CD4-positive, CD25-positive, alpha-beta regulatory T cell (primary cell): ENCODE data around the gene MPHOSPH8. TPM values are rescaled to one million over a fixed set of nuclear protein-coding genes. Genes with fewer than 3 reads are reported as not detected.

Source experiments
- ATAC-seq, 2 donors: fragments of 150-1000 bp; cut with Tn5 transposase; one replicate each; pipeline ENCODE4 v1.10.0; 2021; ENCODE audit warnings: low read depth in 2 of 2, moderate number of reproducible peaks in 2 of 2, moderate library complexity in 1 of 2
- DNase-seq, 3 donors: peaks; one replicate each; pipeline versions ENCODE4 v3.0.0 to v3.0.0-alpha.2; 2012 to 2022; ENCODE audit warnings: mixed read lengths in 1 of 3
- H3K27ac ChIP-seq: one replicate; pipeline ENCODE4 v1.7.0; 2013; ENCODE audit warnings: mild to moderate bottlenecking, low read length; ENCODE audit not compliant: insufficient read depth, poor library complexity, severe bottlenecking
- H3K27me3 ChIP-seq: one replicate; pipeline ENCODE4 v1.7.0; 2013; ENCODE audit warnings: low read length; ENCODE audit not compliant: control insufficient read depth, insufficient read depth
- H3K36me3 ChIP-seq: one replicate; pipeline ENCODE4 v1.7.0; 2013; ENCODE audit warnings: mild to moderate bottlenecking, low read length, moderate library complexity; ENCODE audit not compliant: control insufficient read depth, insufficient read depth
- H3K4me1 ChIP-seq: 2 replicates; pipeline ENCODE4 v1.7.0; 2013; ENCODE audit warnings: mild to moderate bottlenecking, low read length; ENCODE audit not compliant: insufficient read depth, control insufficient read depth, poor library complexity, severe bottlenecking
- H3K4me3 ChIP-seq: one replicate; pipeline ENCODE4 v1.7.0; 2013; ENCODE audit warnings: low read depth, mild to moderate bottlenecking, low read length, moderate library complexity
- H3K9me3 ChIP-seq, 2 experiments: 1 replicate in 1 of 2; 2 replicates in 1 of 2; pipeline ENCODE4 v1.7.0; 2013; ENCODE audit warnings: low read length in 2 of 2, mild to moderate bottlenecking in 1 of 2, moderate library complexity in 1 of 2; ENCODE audit not compliant: control insufficient read depth in 2 of 2
- H3K27ac Mint-ChIP-seq, 3 donors: one replicate each; pipeline ENCODE4 v1.8.0; 2020 to 2022; ENCODE audit warnings: mild to moderate bottlenecking in 3 of 3, mixed read lengths in 3 of 3, moderate library complexity in 2 of 3
- H3K27me3 Mint-ChIP-seq: one replicate; pipeline ENCODE4 v1.8.0; 2022; ENCODE audit warnings: mild to moderate bottlenecking, mixed read lengths
- H3K36me3 Mint-ChIP-seq: one replicate; pipeline ENCODE4 v1.8.0; 2020; ENCODE audit warnings: mixed read lengths
- H3K4me1 Mint-ChIP-seq, 4 donors: one replicate each; pipeline ENCODE4 v1.8.0; 2020 to 2022; ENCODE audit warnings: mixed read lengths in 4 of 4, mild to moderate bottlenecking in 1 of 4
- H3K4me3 Mint-ChIP-seq, 4 donors: one replicate each; pipeline ENCODE4 v1.8.0; 2020 to 2022; ENCODE audit warnings: mild to moderate bottlenecking in 4 of 4, mixed read lengths in 4 of 4, moderate library complexity in 3 of 4
- H3K9me3 Mint-ChIP-seq, 7 donors: one replicate each; pipeline ENCODE4 v1.8.0; 2020 to 2022; ENCODE audit warnings: mixed read lengths in 7 of 7, mild to moderate bottlenecking in 3 of 7, moderate library complexity in 2 of 7
- polyA plus RNA-seq, 4 donors: library from polyadenylated mRNA; unstranded; fragments of 300-500 nt; fragmentation: Illumina TruSeq; gene quantifications; one replicate each; pipeline ENCODE4 v1.2.3, GENCODE V29; 2021
- total RNA-seq: library from RNA; stranded (reverse); gene quantifications from one replicate; pipeline ENCODE4 v1.2.3, GENCODE V29; 2022

MPHOSPH8 gene
- total and polyA plus RNA-seq, 5 donors from 2014 or later: 9.8 to 74.2 (median 13.9) TPM

GRCh38 chr13:19596086-19596485, 37.4 kb upstream of the MPHOSPH8 start:
- H3K4me1 Mint-ChIP-seq: peaks cover 0 to 2% (median 0%) of the 10 kb centered on the region in 4 donors

GRCh38 chr13:19596960-19597361, 36.5 kb upstream of the MPHOSPH8 start:
- peaks cover 6% of the 10 kb centered on the region for H3K4me1 ChIP-seq
- H3K27me3 Mint-ChIP-seq: peaks cover 50% of the 10 kb centered on the region
- peaks cover 6% of the 10 kb centered on the region for H3K27me3 ChIP-seq
- no peak overlapping the region for H3K4me3 Mint-ChIP-seq
- no peaks in the 10 kb centered on the region for H3K36me3 Mint-ChIP-seq
- no peak overlapping the region for H3K4me3 ChIP-seq
- H3K27ac ChIP-seq: no peak overlapping the region
- no peak for DNase-seq
- no peaks in the 10 kb centered on the region for H3K4me1 Mint-ChIP-seq
- H3K9me3 Mint-ChIP-seq: peaks cover 0 to 2% (median 0%) of the 10 kb centered on the region in 7 donors
- no peak overlapping the region for H3K27ac Mint-ChIP-seq
- ATAC-seq: no peak
- no peaks in the 10 kb centered on the region for H3K9me3 ChIP-seq
- H3K36me3 ChIP-seq: no peaks in the 10 kb centered on the region

More at GRCh38 chr13:19596086-19596485, 37.4 kb upstream of the MPHOSPH8 start:
- no peak overlapping the region for H3K27ac ChIP-seq
- H3K4me3 ChIP-seq: no peak overlapping the region
- no peaks in the 10 kb centered on the region for H3K36me3 ChIP-seq
- H3K9me3 ChIP-seq: no peaks in the 10 kb centered on the region
- Mint-ChIP-seq H3K9me3 (peaks cover 0 to 2% (median 0%) of the 10 kb centered on the region in 7 donors), H3K27me3 (peaks cover 50% of the 10 kb centered on the region), H3K36me3 (no peaks in the 10 kb centered on the region), H3K27ac (peak overlapping the region in 1 of 3 donors; percentile 26), H3K4me3 (no peak overlapping the region)
- peaks cover 6% of the 10 kb centered on the region for H3K27me3 ChIP-seq
- ATAC-seq (no peak), DNase-seq (no peak)
- no peaks in the 10 kb centered on the region for H3K4me1 ChIP-seq

GRCh38 chr13:19597523-19597922, 35.9 kb upstream of the MPHOSPH8 start:
- peaks cover 11% of the 10 kb centered on the region for H3K4me1 ChIP-seq
- peaks cover 47% of the 10 kb centered on the region for H3K27me3 Mint-ChIP-seq
- ATAC-seq (no peak), DNase-seq (no peak)
- no peak overlapping the region for H3K4me3 Mint-ChIP-seq
- H3K27me3 ChIP-seq: peaks cover 6% of the 10 kb centered on the region
- peaks cover 0 to 2% (median 0%) of the 10 kb centered on the region in 7 donors for H3K9me3 Mint-ChIP-seq
- peaks cover 0 to 1% (median 0%) of the 10 kb centered on the region in 4 donors for H3K4me1 Mint-ChIP-seq
- no peaks in the 10 kb centered on the region for H3K36me3 Mint-ChIP-seq
- no peak overlapping the region for H3K27ac ChIP-seq
- no peak overlapping the region for H3K4me3 ChIP-seq
- H3K36me3 ChIP-seq: no peaks in the 10 kb centered on the region
- H3K27ac Mint-ChIP-seq: no peak overlapping the region
- no peaks in the 10 kb centered on the region for H3K9me3 ChIP-seq

GRCh38 chr13:19601749-19602725, 31.4 kb upstream of the MPHOSPH8 start:
- Histone ChIP-seq H3K27me3 (peaks cover 14% of the 10 kb centered on the region), H3K4me3 (no peak overlapping the region), H3K4me1 (peaks cover 11% of the 10 kb centered on the region), H3K9me3 (peaks cover 9 to 13% of the 10 kb centered on the region in 2 experiments), H3K36me3 (no peaks in the 10 kb centered on the region), H3K27ac (no peak overlapping the region)
- DNase-seq (peak; percentile 3 to 61 (median 6)), ATAC-seq (peak; percentile 67 to 70)
- Mint-ChIP-seq H3K27me3 (peaks cover 70% of the 10 kb centered on the region), H3K4me3 (peak overlapping the region in 3 of 4 donors; percentile 29 to 75 (median 63)), H3K27ac (no peak overlapping the region), H3K9me3 (peaks cover 0 to 11% (median 2%) of the 10 kb centered on the region in 7 donors), H3K36me3 (no peaks in the 10 kb centered on the region), H3K4me1 (peaks cover 0 to 6% (median 2%) of the 10 kb centered on the region in 4 donors)

GRCh38 chr13:19604306-19604705, 29.2 kb upstream of the MPHOSPH8 start:
- H3K27ac ChIP-seq: no peak overlapping the region
- H3K4me1 ChIP-seq: peaks cover 11% of the 10 kb centered on the region
- H3K4me3 ChIP-seq: no peak overlapping the region
- ATAC-seq: no peak
- no peaks in the 10 kb centered on the region for H3K36me3 ChIP-seq
- peaks cover 11% of the 10 kb centered on the region for H3K27me3 ChIP-seq
- no peak overlapping the region for H3K4me3 Mint-ChIP-seq
- peaks cover 0 to 11% (median 3%) of the 10 kb centered on the region in 7 donors for H3K9me3 Mint-ChIP-seq
- H3K9me3 ChIP-seq: peaks cover 9 to 13% of the 10 kb centered on the region in 2 experiments
- no peaks in the 10 kb centered on the region for H3K36me3 Mint-ChIP-seq
- peaks cover 56% of the 10 kb centered on the region for H3K27me3 Mint-ChIP-seq
- H3K27ac Mint-ChIP-seq: no peak overlapping the region
- no peak for DNase-seq
- H3K4me1 Mint-ChIP-seq: peaks cover 0 to 6% (median 2%) of the 10 kb centered on the region in 4 donors

GRCh38 chr13:19605161-19605955, 28.1 kb upstream of the MPHOSPH8 start:
- ATAC-seq: no peak
- Mint-ChIP-seq H3K4me1 (peaks cover 0 to 6% (median 2%) of the 10 kb centered on the region in 4 donors), H3K27me3 (peaks cover 47% of the 10 kb centered on the region), H3K4me3 (no peak overlapping the region), H3K36me3 (no peaks in the 10 kb centered on the region), H3K27ac (no peak overlapping the region), H3K9me3 (peaks cover 0 to 11% (median 3%) of the 10 kb centered on the region in 7 donors)
- Histone ChIP-seq H3K27ac (no peak overlapping the region), H3K9me3 (peaks cover 9 to 13% of the 10 kb centered on the region in 2 experiments), H3K4me3 (no peak overlapping the region), H3K4me1 (peaks cover 11% of the 10 kb centered on the region), H3K36me3 (no peaks in the 10 kb centered on the region), H3K27me3 (peaks cover 11% of the 10 kb centered on the region)
- no peak for DNase-seq

- Histone ChIP-seq H3K4me1 (peaks cover 11% of the 10 kb centered on the region), H3K9me3 (peaks cover 9 to 13% of the 10 kb centered on the region in 2 experiments), H3K36me3 (no peaks in the 10 kb centered on the region), H3K27me3 (peaks cover 11% of the 10 kb centered on the region), H3K4me3 (no peak overlapping the region), H3K27ac (no peak overlapping the region)
- Mint-ChIP-seq H3K9me3 (peaks cover 0 to 11% (median 3%) of the 10 kb centered on the region in 7 donors), H3K36me3 (no peaks in the 10 kb centered on the region), H3K4me3 (no peak overlapping the region), H3K4me1 (peaks cover 0 to 6% (median 2%) of the 10 kb centered on the region in 4 donors), H3K27me3 (peaks cover 40% of the 10 kb centered on the region), H3K27ac (no peak overlapping the region)
- ATAC-seq (no peak), DNase-seq (no peak)
Observed at GRCh38 chr13:19606152-19606551, 27.3 kb upstream of the MPHOSPH8 start.
